Right kidney (tissue), 9 donors: ENCODE results near the gene FAR1.
"Not testable (repeated sequence)": the region's sequence is repeated elsewhere in the genome, so short reads cannot be mapped to it uniquely, and the experiment has no call there.

Source experiments
- DNase-seq: peaks from one replicate; pipeline ENCODE4 v3.0.0-alpha.2; 2016
- long read RNA-seq, 8 donors: transcript quantifications; one replicate each; lab custom pipeline, GENCODE V29; 2026

Gene FAR1, protein sequence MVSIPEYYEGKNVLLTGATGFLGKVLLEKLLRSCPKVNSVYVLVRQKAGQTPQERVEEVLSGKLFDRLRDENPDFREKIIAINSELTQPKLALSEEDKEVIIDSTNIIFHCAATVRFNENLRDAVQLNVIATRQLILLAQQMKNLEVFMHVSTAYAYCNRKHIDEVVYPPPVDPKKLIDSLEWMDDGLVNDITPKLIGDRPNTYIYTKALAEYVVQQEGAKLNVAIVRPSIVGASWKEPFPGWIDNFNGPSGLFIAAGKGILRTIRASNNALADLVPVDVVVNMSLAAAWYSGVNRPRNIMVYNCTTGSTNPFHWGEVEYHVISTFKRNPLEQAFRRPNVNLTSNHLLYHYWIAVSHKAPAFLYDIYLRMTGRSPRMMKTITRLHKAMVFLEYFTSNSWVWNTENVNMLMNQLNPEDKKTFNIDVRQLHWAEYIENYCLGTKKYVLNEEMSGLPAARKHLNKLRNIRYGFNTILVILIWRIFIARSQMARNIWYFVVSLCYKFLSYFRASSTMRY
- long read RNA-seq, donor 1, full-length matches to known transcripts = 14 of 40 reads
- long read RNA-seq, donor 1, partial matches to known transcripts = 26 of 40 reads
- long read RNA-seq, donor 1, other reads (novel, unspliced or antisense) = 0 of 40 reads
- long read RNA-seq, donor 2, full-length matches to known transcripts = 4 of 4 reads
- long read RNA-seq, donor 2, partial matches to known transcripts = 0 of 4 reads
- long read RNA-seq, donor 2, other reads (novel, unspliced or antisense) = 0 of 4 reads
- long read RNA-seq, donor 3, full-length matches to known transcripts = 9 of 9 reads
- long read RNA-seq, donor 3, partial matches to known transcripts = 0 of 9 reads
- long read RNA-seq, donor 3, other reads (novel, unspliced or antisense) = 0 of 9 reads
- long read RNA-seq, donor 4, full-length matches to known transcripts = 17 of 17 reads
- long read RNA-seq, donor 4, partial matches to known transcripts = 0 of 17 reads
- long read RNA-seq, donor 4, other reads (novel, unspliced or antisense) = 0 of 17 reads
- long read RNA-seq, donor 5, full-length matches to known transcripts = 7 of 12 reads
- long read RNA-seq, donor 5, partial matches to known transcripts = 5 of 12 reads
- long read RNA-seq, donor 5, other reads (novel, unspliced or antisense) = 0 of 12 reads
- long read RNA-seq, donor 6, full-length matches to known transcripts = 10 of 10 reads
- long read RNA-seq, donor 6, partial matches to known transcripts = 0 of 10 reads
- long read RNA-seq, donor 6, other reads (novel, unspliced or antisense) = 0 of 10 reads
- long read RNA-seq, donor 7, full-length matches to known transcripts = 16 of 16 reads
- long read RNA-seq, donor 7, partial matches to known transcripts = 0 of 16 reads
- long read RNA-seq, donor 7, other reads (novel, unspliced or antisense) = 0 of 16 reads
- long read RNA-seq, donor 8, full-length matches to known transcripts = 19 of 19 reads
- long read RNA-seq, donor 8, partial matches to known transcripts = 0 of 19 reads
- long read RNA-seq, donor 8, other reads (novel, unspliced or antisense) = 0 of 19 reads

GRCh38 chr11:13668102-13668956 lies at the start of gene FAR1:
Gene FAR1, plus strand, starts transcription at chr11:13668668. Its CDS starts 26,098 bp downstream, at chr11:13694766.
- DNase-seq = peak; percentile 96

GRCh38 chr11:13620063-13620462 lies 48.4 kb upstream of the FAR1 start:
- no peak for DNase-seq

DNA sequence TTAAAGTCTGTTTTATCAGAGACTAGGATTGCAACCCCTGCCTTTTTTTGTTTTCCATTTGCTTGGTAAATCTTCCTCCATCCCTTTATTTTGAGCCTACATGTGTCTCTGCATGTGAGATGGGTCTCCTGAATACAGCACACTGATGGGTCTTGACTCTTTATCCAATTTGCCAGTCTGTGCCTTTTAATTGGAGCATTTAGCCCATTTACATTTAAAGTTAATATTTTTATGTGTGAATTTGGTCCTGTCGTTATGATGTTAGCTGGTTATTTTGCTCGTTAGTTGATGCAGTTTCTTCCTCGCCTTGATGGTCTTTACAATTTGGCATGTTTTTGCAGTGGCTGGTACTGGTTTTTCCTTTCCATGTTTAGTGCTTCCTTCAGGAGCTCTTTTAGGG lies 41.6 kb upstream of the FAR1 start:
- DNase-seq = not testable (repeated sequence)

GRCh38 chr11:13628634-13629033 lies 39.8 kb upstream of the FAR1 start:
- DNase-seq = not testable (repeated sequence)

GRCh38 chr11:13629779-13630178 lies 38.7 kb upstream of the FAR1 start:
- no peak for DNase-seq

DNA sequence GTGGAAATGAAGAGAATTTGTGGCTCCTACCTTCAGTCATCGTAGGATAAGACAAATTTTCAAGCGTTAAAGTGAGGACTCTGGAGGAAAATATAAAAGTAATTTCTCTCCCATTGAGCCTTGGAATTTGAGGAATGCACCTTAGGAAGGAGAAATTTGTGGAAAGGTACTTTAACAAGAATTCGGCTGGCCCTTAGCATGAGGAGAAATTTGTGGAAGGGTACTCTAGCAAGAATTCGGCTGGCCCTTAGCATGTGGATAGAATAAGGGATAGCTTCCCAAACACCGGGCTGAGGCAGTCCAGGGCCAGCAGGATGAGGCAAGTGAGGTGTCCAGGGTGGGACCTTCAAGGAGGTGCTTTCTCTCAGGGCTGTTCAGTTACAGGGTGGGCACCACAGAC lies 33.2 kb upstream of the FAR1 start:
- DNase-seq = no peak

DNA sequence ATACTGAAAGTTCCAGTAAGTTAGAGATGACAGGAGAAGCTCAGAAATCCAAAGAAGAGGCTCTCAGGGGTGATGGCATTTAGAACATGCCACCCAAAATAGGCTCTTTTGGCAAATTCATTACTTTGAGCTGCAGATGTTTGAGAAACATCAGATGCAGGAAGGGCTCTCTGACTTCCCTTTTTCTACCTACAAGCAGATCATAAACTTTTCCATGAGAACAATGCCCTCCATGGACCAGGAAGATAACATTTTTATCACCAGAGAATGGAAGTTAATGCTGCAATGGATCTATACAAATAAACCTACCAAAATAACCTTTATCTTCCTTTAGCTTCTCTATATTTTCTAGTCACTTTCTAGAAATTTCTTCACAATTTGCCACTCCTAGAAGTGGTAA lies 32.7 kb upstream of the FAR1 start:
- DNase-seq = no peak

GRCh38 chr11:13637125-13638069 lies 31.1 kb upstream of the FAR1 start:
- no peak for DNase-seq

- DNase-seq = no peak
Measured at GRCh38 chr11:13638422-13638821, 30.0 kb upstream of the FAR1 start.

DNA sequence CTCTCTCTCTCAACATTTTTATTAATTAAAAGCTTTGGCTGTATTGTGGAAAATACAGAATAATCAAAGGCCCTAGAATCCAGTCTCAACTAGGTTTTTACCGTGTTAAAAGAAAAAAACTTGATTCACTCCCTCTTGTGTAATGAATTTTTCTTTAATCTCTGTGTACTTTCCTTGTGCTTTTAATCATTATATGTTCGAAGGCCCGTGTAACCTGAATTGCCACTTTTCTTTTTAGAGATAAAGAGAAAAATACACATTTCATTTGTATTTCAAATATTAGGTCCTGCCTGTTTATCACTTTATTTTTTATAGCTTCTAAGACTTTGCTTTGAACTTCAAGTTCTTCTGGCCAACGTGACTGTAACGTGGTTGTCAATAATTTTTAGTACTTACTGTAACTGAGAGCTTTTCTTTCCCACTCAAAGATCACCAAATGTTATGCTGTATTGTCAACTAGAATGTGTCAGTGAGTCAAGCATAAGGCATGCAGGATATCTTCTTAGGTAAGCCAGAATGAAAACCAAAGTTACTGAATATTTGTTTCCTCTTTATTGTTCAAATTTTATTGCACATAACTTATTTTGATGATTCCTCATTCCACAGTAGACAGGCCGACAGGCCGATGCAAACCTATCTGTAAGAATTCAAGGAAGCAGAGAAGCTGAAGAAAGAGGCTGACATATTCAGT lies 23.3 kb upstream of the FAR1 start:
- DNase-seq = no peak

- no peak for DNase-seq
Measured at GRCh38 chr11:13647391-13647790, 21.1 kb upstream of the FAR1 start.

DNA sequence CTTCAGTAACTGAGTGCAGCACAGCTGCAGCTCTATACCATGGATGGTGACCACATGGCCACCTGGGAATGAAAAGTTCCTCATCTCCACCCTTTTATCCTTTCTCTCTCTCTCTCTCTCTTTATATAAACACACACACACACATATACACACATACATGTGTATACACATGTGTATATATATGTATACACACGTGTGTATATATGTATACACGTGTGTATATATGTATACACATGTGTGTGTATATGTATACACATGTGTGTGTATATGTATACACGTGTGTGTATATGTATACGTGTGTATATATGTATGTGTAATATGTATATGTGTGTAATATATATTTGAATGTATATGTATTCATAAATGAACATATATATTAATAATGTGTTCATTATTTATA lies 18.8 kb upstream of the FAR1 start:
- no peak for DNase-seq

DNA sequence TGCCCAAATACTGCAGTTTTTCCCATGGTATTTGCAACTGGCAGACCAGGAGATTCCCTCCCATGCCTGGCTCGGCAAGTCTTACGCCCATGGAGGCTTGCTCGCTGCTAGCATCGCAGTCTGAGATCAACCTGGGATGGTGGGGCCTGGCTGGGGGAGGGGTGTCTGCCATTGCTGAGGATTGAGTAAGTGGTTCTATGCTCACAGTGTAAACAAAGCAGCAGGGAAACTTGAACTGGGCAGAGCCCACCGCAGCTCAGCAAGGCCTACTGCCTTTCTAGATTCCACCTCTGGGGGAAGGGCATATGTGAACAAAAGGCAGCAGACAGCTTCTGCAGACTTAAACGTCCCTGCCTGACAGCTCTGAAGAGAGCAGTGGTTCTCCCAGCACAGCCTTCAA lies 17.0 kb upstream of the FAR1 start:
- not testable (repeated sequence) for DNase-seq

DNA sequence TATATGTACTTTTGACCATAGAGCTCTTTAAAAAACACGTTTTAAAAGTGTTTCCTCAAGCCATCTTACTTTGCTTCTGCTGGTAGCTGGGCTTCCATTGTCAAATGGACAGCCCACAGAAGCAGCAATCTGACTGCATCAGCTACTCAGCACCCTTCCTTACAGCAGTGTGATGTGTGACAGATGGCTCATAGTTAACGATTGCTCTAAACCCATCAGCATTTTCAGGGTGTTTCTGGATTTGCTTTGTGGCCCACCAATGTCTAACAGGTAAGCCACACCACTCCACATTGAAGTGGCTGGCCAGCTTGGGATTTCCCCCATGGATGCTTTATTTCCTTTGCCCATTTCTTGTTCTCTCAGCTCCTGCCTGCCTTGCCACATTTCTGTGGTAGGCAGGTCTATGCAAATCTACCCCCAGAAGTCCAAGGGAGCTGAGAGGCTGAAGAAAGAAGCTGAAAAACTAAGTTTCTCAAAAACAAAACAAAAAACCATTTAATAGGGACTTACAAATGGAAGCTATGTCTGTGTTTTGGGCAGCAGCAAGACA lies 7.3 kb upstream of the FAR1 start:
- no peak for DNase-seq

DNA sequence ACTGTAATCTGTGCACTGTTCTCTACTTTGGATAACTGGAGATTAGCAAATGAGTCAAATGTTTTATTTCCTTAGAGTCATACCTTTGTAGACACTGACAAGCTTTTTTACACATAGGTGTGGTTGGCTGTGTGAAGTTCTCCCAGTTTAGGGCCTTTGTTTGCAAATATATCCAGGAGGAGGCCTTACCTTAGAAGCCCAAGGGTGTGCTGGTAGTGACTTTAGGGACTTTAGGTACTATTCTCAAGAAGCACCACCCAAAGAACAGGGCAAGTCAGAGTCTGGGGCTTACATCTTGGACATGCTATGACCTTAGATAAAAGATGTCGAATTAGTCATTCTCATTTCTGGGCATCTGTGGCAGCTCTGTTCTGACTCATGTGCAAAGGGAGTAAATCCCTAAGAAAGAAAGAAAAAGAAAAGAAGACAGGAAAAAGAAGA lies 4.8 kb upstream of the FAR1 start:
- no peak for DNase-seq

DNA sequence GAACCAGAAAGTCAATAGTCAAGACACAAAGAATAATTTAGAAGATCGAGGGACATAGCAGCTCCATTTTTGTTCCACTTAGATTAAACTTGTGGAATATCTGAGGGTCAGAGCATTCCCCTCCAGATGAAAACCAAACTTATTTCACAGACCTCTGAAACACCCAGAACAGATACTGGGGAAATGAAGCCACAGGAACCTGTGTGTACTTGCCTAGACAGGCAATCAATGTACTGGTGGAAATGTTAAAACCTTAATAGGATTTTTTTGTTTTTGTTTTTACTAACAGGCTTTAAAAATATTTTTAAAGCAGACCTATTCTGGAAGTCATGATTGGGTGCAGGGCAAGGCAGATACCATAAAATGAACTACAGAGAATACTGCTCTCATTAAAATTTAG lies 4.1 kb upstream of the FAR1 start:
- DNase-seq = no peak

DNA sequence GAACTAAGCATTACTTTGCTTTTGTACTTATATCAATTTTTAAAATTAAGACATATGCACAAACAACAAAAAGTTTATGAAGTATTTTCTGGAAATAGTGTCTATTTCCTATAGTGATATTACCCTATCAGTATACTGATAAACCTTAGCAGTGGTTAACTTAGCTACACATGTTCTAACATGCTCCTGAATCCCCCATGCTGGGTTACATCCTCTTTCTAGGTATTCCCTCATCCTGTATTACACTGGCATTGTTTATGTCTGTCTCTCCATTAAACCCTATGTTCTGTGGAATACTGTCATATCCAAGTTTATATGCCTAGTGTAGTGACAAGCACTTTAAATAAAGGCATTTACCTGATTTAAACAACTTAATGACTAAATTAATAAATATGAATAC lies 1.8 kb upstream of the FAR1 start:
- DNase-seq = no peak

GRCh38 chr11:13667245-13667644 lies 1.2 kb upstream of the FAR1 start:
- DNase-seq = no peak

GRCh38 chr11:13667795-13668101 lies 720 bp upstream of the FAR1 start:
- no peak for DNase-seq
